HG03354 (cell line): ENCODE data around the gene BPIFB2.
A peak's percentile ranks its signal among the peaks of the same experiment; 100 is the strongest.
"Not testable (repeated sequence)": the region's sequence is repeated elsewhere in the genome, so short reads cannot be mapped to it uniquely, and the experiment has no call there.

Experiments used
- ATAC-seq: cut with Tn5 transposase; IDR thresholded peaks from one replicate; pipeline ENCODE4 v1.9.1; 2021; ENCODE audit warnings: mild to moderate bottlenecking; ENCODE audit not compliant: unreplicated experiment, poor library complexity, severe bottlenecking

BPIFB2 gene

DNA sequence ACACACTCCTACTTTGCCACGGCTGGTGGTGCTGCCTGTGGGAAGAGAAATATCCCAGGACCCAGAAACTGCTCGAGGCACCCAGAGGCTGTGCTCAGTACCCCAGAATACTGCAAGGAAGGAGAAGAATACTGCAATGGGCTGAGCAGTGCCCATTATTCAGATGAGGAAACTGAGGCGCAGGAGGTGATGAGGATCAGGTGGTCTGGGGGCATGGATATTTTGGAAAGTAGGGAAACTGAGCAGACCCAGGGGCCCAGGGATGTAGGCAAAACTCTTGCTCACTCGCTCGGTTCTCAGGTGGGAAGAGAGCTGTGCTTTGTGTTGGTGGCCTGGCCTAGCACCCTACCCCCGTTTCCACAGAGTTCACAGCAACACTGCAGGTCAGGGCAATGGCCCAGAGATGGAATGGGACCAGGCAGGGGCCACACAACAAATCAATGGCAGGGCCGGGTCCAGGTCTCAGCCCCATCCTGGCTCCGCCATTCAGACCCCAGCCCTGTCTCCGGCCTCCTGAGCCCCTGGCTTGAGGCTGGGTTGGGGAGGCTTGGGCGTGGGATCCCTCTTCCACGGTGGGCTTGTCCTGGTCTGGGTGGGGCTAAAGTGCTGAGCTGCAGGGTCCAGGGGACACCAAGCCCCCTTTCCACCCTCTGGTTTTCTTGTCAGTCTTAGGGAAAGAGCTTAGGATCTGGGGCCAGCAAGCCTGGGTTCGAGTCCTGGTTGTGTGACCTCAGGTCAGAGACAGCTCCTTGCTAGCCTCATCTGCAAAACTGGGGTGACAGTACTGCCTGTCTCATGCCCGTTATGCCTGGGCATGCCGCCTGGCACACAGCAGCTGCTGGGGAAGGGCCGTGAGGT, 37.2 kb upstream of the BPIFB2 start:
- no peak for ATAC-seq

DNA sequence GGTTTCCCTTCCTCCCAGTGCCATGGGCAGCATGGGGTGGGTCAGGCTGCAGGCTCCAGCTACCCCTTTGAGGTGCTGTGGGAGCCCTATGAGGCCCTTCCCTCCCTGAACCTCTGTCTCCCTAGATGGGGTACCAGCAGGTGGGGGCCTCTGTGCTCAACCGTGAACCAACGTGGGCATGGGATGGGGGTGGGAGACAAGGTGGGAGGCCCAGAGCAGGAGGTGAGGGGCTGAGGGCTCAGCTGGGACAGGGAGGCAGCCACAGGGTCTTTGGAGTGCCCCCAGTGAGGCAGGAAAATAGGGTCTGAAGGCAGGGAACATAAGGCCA, 36.6 kb upstream of the BPIFB2 start:
- ATAC-seq, result no peak

DNA sequence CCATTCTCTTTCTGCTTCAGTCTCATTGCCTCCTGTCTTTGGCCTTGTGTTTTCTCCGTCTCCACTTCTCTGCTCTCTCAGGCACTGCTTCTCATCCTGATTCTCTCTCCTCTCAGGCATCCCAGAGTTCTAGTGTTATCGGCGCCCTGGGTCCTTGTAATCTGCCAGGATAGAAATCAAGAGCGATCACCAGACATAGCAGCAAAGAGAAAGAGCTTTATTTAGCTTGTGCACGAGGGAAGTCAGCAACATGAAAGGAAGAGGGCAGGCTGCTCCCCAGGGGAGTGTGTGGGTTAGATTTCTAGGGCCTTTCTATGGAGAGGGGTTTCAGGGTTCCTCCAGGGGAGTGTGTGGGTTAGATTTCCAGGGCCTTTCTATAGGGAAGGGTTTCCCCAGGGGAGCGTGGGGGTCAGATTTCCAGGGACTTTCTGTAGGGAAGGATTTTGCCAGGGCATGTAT, 35.8 kb upstream of the BPIFB2 start:
- ATAC-seq, result peak; percentile 24

DNA sequence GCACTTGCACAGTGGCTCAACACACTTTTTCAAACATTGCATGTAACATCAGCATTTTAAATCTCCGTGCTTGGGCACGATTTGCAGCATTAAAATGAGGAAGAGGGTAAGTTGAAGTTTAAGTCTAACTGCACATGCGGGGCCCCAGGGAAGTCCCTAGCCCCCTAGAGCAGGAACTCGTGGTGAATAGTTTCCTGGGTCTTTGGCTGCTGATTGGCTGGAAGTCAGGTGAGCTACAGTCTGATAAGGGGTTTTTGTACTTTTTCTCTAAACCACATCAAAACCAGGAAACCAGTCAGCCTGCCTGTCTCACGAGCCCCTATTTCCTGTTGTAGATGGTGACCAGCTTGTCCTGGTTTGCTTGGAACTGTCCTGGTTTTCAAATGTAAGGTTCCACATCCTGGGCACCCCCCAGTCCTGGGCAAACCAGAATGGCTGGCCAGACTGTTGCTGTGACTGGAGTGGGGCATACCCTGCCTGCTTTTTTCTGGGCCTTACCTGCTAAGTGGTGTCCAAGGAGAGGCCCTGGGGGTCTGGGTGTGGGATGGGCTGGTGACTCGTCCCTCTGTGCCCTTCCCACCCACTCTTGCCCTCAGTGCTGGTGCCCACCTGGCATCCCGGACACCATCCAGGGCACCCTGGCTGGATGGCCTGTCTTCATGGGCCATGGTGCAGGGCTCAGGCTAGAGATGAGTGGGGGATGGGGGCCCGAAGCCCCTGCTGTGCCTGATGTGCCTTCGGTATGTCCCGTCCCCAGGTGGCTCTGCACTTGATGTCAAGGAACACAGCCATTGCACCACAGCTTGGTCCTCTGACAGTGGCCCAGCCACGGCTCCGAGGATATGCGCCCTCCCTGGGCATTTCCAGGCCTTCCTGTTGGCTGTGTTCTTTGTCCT, 35.1 kb upstream of the BPIFB2 start:
- peak; percentile 92 for ATAC-seq

DNA sequence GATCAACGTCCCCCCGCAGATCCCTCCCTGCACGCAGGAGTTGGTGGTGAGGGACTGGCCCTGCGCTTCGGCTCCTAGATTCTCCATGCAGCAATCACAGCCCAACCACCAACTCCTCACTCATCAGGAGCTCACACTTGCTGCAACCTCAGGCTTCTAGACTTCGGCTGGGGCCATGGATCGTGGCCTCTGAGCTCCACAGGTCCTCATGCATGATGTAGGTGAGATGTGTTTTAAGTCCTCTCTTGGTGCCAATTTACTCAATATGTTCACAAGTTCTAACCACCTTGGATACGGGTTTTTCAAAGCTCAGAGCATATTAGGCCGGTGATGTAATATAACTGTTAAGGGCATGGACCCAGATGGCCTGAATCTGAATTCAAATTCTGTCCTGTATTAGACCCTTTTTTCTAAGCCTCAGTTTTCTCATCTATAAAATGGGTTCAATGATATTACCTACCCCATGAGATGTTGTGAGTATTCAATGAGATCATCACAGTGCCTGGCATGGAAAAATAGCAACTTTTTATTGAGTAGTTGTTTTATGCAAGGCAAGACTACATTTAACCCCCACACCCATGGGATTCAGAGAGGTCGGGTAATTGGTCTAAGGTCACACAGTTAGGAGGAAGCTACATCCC, 34.3 kb upstream of the BPIFB2 start:
- no peak for ATAC-seq

DNA sequence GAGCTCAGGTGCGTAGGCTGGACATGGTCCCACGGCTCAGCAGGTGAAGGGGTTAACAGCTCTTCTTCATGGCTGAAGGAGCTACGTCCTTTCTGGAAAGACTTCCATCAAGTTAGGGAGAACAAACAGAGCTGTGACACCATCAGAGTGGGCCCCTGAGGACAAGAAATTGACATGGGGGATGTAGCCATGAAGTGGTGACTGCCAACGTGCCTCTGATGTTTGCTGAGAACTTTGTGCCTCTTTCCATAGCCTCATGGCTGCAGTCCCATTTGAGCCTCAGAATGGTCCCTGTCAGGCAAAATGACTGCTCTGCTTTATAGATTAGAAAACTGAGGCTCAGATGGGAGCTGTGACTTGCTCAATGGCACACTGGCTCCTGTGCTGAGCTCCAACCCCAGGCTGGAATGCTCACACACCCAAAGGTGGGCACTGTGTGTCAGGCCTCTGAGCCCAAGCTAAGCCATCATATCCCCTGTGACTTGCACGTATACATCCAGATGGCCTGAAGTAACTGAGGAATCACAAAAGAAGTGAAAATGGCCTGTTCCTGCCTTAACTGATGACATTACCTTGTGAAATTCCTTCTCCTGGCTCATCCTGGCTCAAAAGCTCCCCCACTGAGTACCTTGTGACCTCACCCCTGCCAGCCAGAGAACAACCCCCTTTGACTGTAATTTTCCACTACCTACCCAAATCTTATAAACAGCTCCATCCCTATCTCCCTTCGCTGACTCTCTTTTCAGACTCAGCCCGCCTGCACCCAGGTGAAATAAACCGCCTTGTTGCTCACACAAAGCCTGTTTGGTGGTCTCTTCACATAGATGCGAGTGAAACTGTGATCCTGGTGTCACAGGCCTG, 33.1 kb upstream of the BPIFB2 start:
- not testable (repeated sequence) for ATAC-seq

DNA sequence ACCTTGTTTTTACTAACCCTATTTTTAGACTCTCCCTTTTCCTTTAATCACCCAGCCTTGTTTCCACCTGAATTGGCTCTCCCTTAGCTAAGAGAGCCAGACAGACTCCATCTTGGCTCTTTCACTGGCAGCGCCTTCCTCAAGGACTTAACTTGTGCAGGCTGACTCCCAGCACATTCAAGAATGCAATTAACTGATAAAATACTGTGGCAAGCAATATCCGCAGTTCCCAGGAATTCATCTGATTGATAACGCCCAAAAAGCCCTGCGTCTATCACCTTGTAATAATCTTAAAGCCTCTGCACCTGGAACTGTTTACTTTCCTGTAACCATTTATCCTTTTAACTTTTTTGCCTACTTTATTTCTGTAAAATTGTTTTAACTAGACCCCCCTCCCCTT, 32.4 kb upstream of the BPIFB2 start:
- not testable (repeated sequence) for ATAC-seq

DNA sequence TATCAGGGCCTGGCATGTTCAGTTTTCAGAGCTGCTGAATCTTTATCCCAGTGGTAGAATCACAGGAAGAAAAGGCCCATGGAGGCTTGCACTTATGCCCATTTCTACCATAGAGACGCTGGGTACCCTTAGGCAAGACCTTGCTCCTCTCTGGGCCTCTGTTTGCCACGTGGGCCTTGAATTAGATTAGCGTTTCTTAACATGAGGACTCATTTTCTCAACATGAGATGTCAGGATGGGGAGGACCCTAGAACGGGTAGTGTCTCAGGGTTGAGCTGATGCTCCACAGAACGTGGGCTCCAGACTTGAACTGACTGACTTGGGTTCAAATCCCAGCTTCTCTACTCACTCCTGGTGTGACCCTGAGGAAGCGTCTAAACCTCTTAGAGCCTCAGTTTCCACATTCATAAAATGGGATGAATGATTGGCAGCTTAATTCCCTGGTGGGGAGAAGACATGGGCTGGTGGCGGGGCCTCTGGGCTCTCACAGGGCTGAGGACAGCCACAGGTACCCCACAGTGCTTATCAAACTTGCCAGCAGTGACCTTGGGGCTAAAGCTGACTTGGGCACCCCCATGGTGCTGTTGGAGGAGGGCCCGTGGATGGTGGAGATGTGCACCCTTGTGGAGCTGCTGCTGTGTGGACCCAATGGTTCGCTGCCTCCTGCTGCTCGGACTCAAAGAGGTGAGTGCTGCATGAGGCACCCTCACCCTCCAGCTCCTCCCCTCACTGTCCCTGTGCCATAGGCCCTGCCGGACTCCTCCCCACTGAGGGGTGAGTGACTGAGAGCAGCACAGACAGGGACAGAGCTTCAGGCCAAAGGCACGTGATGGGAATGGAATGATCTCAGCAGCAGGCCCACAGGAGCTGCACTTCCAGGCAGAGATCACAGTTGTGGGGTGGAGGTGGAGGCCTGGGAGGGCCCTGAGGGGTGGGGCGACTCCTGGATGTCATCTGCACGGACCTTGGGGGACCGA, 31.5 kb upstream of the BPIFB2 start:
- ATAC-seq, result no peak

DNA sequence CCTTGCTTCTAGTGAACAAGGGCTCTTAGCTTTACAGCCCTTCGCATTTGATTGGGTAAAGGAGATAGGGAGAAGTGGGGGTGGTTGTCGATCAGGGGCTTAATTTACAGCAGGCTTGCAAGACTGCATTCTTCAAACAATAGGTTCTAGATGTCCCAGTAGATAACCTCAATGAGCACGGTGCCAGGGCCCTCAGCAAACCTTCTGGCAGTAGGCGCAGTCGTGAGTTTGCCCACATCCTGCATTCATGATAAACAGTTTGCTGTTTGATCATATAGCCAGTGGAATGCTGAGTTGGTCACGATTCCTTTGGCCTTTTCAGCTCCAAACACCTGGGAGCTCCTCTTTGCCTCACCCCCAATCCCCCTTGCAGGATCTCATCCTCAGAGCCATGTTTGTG, 30.8 kb upstream of the BPIFB2 start:
- no peak for ATAC-seq

DNA sequence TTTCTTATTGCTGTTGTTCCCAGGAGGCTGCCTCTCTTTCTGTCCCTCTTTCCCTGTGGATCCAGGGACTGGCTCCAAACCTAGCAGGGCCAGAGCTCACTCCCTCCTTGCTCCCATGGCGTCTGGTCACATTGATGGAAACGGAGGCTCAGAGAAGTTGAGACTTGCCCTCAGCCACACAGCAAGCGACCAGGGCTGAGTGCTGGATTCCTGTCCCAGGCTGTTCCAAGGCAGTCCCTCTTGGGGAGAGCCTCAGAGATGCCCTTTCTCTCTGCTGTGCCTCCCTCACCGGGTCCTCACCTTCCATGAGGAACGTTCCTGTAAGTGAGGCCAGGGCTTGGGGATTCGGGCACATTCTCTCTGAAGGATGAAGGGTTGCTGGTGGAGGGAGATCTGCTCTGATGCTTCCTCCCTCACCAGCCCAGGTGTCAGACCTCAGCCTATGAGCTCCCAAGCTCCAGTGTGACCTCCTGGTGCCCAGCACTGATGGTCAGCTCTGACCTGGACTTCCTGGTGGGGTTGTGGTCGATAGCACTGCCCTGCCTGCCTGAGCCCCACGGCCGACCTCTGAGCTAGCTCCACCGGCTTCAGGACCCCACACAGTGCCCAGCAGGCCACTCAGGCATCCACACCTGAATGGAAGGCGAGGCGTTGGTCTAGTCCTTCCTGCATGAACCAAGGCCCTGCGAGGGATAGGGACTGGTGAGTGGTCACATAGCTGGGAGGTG, 30.1 kb upstream of the BPIFB2 start:
- ATAC-seq, result no peak

DNA sequence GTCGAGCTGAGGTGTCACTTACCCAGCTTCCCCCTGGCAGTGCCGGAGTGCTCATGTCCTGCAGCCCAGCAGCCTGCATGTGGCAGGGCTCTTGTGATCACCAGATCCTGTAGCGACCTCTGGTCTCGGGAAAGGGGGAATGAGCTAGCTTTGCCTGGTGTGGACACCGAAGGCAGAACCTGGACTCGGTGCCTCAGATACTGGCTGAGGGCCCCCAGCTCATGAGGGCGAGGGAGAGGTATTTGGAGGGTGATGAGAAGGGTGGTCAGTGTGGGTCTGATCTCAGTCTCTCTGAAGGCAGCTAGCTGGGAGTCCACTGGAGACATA, 29.5 kb upstream of the BPIFB2 start:
- no peak for ATAC-seq

DNA sequence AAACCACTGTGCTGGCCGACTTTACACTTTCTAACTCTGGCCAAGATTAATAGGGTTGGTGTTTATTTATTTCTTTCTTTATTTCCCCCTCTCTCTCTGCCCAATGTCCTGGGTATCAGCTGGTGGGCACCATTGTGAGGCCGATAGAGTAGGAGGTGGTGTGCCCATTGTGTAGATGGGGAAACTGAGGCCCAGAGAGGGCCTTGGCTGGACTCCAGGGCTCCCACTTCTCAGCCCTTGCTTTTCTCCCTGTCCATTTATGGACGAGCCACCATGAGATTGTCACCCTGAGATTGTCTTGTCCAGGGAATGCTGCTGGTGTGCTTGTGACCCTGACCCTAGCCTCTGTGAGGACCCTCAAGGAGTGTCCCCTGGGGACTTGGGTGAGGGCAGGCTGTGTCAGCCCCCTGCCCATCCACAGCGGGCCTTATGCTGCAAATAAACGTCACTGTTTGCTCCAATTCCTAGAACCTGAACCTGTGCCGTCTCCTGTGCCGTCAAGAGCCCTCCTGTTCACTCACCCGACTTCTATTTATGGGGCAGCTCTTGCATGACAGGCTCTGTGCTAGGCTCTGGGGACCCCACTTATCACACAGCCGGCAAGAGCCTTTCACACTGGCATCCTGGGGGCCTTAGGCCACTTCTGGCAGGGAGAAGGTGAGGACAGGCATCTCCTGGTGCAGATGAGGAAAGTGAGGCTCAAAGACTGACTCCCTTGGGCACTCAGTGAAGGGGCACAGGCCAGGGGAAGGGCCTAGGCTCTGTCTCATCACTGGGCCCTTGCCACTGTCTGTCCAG, 28.1 kb upstream of the BPIFB2 start:
- no peak for ATAC-seq

DNA sequence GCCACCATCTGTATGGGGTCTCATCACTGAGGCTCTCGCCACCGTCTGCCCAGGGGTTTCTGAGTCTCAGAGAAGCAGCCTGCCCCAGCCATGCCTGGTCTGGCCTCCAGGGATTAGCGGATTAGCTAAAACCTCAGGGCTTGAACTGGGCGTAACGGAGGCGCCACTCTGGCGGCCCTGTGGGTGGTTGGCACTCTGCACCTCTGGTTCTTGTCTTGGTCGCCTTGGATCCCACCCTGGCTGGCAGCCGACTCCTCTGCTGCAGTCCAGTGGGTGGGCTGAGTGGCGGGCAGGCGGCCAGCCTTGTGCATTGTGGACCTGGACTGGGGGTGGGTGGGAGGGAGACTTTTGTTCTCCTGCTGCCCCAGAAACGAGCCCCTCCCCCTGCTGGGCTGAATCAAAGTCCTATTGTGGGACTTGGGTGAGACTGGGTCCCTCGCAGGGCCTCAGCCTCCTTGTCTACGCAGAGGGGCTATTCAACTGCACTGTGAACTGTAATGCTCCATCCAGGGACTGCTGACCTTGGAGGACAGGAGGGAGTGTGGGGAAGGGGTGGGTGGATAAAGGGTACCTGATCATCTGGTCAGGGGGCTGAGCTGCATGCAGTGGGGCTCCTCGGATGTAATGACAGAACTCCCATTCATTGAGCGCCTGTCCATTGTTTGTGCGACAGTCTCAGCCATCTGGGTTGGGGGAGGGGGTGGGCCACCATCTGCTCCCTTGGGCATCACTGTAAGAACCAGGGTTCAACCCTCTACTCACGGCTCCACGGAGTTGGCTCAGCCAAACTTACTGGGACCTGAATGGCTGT, 27.2 kb upstream of the BPIFB2 start:
- no peak for ATAC-seq

DNA sequence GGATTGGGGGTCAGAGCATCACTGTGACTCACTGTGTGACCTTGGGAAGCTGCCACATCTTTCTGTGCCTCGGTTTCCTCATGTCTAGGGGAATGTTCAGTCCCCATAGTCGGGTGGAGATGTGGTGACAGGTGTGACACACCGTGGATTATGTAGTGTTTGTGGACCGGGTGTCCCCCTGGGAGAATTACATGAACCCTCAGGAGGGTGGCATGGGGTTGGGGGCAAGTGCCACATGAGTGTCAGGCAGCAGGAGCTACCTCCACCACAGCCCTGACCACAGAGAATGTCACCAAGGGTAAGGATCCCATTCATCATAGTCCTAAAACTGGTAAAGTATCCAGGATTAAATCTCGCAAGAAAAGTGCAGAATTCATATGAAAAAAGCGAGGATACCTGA, 26.5 kb upstream of the BPIFB2 start:
- no peak for ATAC-seq

DNA sequence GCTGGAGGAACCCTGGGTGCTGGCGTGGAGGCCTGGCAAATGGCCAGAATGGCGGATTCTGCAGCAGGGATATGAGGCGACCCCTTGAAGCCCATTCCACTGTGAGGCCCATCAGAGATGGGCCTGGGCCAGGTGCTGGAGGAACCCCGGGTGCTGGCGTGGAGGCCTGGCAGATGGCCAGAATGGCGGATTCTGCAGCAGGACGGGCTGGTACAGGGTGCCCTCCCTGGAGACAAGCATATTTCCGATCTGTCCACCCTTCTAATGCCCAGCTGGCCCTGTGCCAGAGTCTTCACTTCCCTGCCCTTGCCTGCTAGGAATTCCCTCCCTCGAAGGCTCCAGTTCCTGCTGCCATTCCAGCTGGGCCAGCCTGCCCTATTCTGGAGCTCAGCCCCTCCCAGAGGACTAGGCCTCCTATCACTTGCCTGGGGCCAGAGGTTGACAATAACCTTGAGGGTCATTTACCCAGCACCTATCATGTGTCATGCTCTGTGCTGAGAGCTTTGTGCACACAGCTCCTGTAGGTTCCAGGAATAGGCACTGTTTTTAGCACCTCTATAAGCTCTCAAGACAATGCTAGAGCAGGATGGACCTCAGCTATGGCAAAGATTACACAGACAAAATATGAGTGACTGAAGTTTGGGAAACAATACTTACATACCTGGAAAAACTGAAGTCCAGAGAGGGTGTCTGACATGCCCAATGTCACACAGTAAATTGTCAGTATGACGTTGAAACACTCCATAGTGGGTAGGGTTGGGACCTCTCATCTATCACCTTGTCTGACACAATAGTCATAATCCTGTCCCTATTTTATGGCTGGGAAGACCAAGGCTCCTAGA, 24.7 kb upstream of the BPIFB2 start:
- no peak for ATAC-seq
